HepG2 (cell line): Measurements from ENCODE around the gene ACTL6A.

Experiments used
- EZH2 ChIP-seq: conservative IDR thresholded peaks from 2 replicates; pipeline ENCODE4 v1.6.1; 2012; ENCODE audit warnings: mild to moderate bottlenecking, low read depth, low read length, moderate library complexity
- HOXA9 ChIP-seq: sonication (generic); formaldehyde crosslinking; IDR thresholded peaks from 2 replicates; pipeline ENCODE4 v1.8.1; 2022; ENCODE audit warnings: missing genetic modification reagents, mild to moderate bottlenecking, moderate library complexity, borderline replicate concordance
- MXI1 ChIP-seq: IDR thresholded peaks from 3 replicates; pipeline ENCODE4 v1.6.1; 2012; ENCODE audit warnings: low read depth, low read length, inconsistent platforms, borderline replicate concordance
- SP1 ChIP-seq, 2 experiments: fragments of 450-650 bp in 1 of 2; sonication (generic) in 1 of 2; formaldehyde crosslinking in 1 of 2; IDR thresholded peaks; 2 replicates each; pipeline versions ENCODE4 v1.4.0 to v1.6.1; 2016 to 2020; ENCODE audit warnings: missing genetic modification reagents in 1 of 2
- TARDBP ChIP-seq: sonication (generic); formaldehyde crosslinking; IDR thresholded peaks from 2 replicates; pipeline ENCODE4 v1.8.0; 2022; ENCODE audit warnings: mild to moderate bottlenecking, missing genetic modification reagents
- ZBTB33 ChIP-seq: sonication (generic); formaldehyde crosslinking; IDR thresholded peaks from 2 replicates; pipeline ENCODE4 v1.4.0; 2020; ENCODE audit warnings: missing genetic modification reagents
- ZFP1 ChIP-seq: IDR thresholded peaks from 2 replicates; pipeline ENCODE4 v1.6.1; 2016
- ZNF329 ChIP-seq: sonication (generic); formaldehyde crosslinking; IDR thresholded peaks from 2 replicates; pipeline ENCODE4 v1.9.0; 2021; ENCODE audit warnings: low read depth, mild to moderate bottlenecking, missing genetic modification reagents
- TF ChIP-seq, protein P1 (sequence below): sonication (generic); formaldehyde crosslinking; IDR thresholded peaks from 2 replicates; pipeline ENCODE4 v1.5.0; 2020; ENCODE audit warnings: mild to moderate bottlenecking, missing genetic modification reagents, moderate library complexity
- TF ChIP-seq, protein P2 (sequence below): sonication (generic); formaldehyde crosslinking; IDR thresholded peaks from 2 replicates; pipeline ENCODE4 v1.4.0; 2020; ENCODE audit warnings: low read depth, mild to moderate bottlenecking, missing genetic modification reagents

GRCh38 chr3:179608931-179609720 is 46.4 kb downstream of the ACTL6A start:
- TF ChIP-seq MXI1, result no peak
- TF ChIP-seq, protein P1, sequence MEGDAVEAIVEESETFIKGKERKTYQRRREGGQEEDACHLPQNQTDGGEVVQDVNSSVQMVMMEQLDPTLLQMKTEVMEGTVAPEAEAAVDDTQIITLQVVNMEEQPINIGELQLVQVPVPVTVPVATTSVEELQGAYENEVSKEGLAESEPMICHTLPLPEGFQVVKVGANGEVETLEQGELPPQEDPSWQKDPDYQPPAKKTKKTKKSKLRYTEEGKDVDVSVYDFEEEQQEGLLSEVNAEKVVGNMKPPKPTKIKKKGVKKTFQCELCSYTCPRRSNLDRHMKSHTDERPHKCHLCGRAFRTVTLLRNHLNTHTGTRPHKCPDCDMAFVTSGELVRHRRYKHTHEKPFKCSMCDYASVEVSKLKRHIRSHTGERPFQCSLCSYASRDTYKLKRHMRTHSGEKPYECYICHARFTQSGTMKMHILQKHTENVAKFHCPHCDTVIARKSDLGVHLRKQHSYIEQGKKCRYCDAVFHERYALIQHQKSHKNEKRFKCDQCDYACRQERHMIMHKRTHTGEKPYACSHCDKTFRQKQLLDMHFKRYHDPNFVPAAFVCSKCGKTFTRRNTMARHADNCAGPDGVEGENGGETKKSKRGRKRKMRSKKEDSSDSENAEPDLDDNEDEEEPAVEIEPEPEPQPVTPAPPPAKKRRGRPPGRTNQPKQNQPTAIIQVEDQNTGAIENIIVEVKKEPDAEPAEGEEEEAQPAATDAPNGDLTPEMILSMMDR (CRISPR knock-in tag), result no peak
- no peak for TF ChIP-seq ZNF329 (CRISPR knock-in tag)
- no peak for TF ChIP-seq HOXA9
- TF ChIP-seq EZH2, result no peak
- TF ChIP-seq, protein P2, sequence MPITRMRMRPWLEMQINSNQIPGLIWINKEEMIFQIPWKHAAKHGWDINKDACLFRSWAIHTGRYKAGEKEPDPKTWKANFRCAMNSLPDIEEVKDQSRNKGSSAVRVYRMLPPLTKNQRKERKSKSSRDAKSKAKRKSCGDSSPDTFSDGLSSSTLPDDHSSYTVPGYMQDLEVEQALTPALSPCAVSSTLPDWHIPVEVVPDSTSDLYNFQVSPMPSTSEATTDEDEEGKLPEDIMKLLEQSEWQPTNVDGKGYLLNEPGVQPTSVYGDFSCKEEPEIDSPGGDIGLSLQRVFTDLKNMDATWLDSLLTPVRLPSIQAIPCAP, result no peak
- no peak for TF ChIP-seq ZFP1 (CRISPR knock-in tag)
- no peak for TF ChIP-seq TARDBP (CRISPR knock-in tag)
- no peak for TF ChIP-seq SP1 (IDR thresholded peaks at IDR 0.05)
- no peak for TF ChIP-seq SP1 (CRISPR knock-in tag; IDR thresholded peaks at IDR 0.05)
- no peak for TF ChIP-seq ZBTB33 (CRISPR knock-in tag)
